HG03025 (cell line): ENCODE results near the gene COL19A1.
"Not testable (repeated sequence)": the region's sequence is repeated elsewhere in the genome, so short reads cannot be mapped to it uniquely, and the experiment has no call there.

Experiments
- ATAC-seq: cut with Tn5 transposase; IDR thresholded peaks from one replicate; pipeline ENCODE4 v1.9.1; 2021; ENCODE audit warnings: mild to moderate bottlenecking, moderate library complexity; ENCODE audit not compliant: unreplicated experiment, low FRiP score

The COL19A1 gene

DNA sequence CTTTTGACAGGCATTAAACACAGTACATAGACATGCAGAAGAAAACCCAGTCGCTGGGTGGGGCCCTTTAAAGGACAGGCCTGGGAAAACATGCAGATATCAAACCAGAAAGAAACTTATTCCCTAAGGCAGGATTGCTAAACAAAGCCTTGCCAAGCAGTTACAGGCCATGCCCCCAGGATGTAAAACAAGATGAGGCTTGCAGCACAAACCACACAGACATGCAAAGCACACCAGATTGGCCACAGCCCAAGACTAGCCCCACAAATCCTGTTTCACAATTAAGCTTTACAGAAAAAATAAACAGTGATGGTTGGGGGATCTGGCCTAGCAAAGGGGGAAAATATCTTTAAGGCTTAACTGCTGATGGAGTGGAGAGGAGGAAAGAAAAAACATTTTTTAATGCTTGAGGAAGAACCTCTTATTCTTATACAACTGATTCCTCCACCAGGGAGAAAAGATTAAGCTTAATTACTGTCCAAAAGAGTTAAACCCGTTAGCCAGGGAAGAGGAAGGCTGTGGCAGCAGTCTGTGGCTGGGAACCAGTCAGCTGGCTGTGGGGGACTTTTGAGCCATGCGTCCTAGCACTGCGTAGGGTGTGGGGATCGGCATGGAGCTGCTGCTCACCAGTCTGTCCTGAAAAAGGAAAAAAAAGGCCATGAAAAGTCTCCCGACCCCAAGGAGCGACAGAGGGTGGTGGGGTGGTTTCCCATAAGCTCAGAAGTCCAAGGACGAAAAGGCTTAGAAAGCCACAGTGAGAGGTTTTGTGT is 28.4 kb downstream of the COL19A1 start:
- ATAC-seq: no peak

- no peak for ATAC-seq
Observed at GRCh38 chr6:69895396-69895795, 29.0 kb downstream of the COL19A1 start.

DNA sequence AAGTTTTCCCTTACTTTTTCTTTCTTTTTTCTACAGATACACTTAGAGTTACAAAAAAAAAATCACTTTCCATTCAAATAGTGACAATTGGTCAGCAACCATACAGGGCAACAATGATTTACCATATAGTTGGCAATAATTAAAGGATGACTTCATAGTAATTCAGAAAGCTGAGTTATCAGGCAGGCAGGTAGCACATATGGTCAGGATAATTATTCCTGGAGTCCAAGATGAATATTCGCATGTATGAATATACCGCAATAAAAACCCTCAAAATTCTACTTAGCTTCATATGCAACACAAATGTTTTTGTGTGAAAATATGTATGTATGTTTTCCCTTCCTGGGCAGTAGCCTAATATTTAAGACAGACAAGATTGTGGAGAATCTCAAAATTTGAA is 34.5 kb downstream of the COL19A1 start:
- no peak for ATAC-seq

DNA sequence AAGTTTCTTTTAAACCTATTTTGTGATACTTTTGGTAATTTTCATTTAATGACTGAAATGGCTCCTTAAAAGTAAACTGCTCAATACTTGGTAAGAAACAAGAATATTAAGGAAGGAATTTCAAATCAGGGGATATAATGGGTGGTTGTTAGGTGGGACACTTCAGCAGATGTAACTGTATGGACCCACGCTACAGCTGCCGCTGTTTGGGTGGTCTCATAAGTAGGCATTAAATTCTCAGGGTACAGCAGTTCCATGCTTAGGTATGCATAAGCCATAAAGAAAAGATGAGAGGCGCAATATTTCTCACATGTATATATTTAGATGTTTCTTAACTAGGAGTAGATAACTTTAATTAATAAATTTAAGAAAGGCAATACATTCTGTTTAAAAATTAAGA is 35.0 kb downstream of the COL19A1 start:
- no peak for ATAC-seq

GRCh38 chr6:69907981-69908498 is 41.7 kb downstream of the COL19A1 start:
- ATAC-seq: no peak

GRCh38 chr6:69913361-69913760 is 47.0 kb downstream of the COL19A1 start:
- ATAC-seq: no peak

- ATAC-seq: no peak
Observed at GRCh38 chr6:69914015-69914485, 47.7 kb downstream of the COL19A1 start.

DNA sequence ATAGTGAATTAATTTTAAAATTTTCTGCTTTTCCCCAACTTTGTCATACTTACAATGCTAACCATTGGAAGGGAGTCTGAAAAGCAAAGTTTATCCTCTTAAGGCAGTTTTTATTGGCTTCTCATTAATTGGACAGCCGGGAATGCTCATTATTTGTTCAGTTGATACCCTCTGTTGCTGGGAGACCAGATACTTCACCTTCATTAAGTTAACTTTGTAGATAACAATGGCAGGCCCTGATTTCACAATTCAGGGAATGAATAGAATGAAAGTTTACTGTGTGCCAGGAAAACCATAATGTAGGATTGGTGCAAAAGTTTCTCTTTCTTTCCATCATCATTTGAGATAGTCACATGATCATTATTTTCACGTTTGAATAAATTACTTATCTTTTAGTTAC is 49.0 kb downstream of the COL19A1 start:
- no peak for ATAC-seq

GRCh38 chr6:69917834-69918233 is 51.5 kb downstream of the COL19A1 start:
- ATAC-seq: no peak

GRCh38 chr6:69918813-69919475 is 52.6 kb downstream of the COL19A1 start:
- ATAC-seq: no peak

- not testable (repeated sequence) for ATAC-seq
Observed at GRCh38 chr6:69921066-69921465, 54.7 kb downstream of the COL19A1 start.

GRCh38 chr6:69921611-69922010 is 55.3 kb downstream of the COL19A1 start:
- ATAC-seq: not testable (repeated sequence)

GRCh38 chr6:69926745-69927144 is 60.4 kb downstream of the COL19A1 start:
- ATAC-seq: no peak

GRCh38 chr6:69933239-69933638 is 66.9 kb downstream of the COL19A1 start:
- no peak for ATAC-seq

GRCh38 chr6:69935079-69935478 is 68.7 kb downstream of the COL19A1 start:
- no peak for ATAC-seq

- no peak for ATAC-seq
Observed at GRCh38 chr6:69936674-69937363, 70.5 kb downstream of the COL19A1 start.

- no peak for ATAC-seq
Observed at GRCh38 chr6:69937402-69938136, 71.2 kb downstream of the COL19A1 start.

DNA sequence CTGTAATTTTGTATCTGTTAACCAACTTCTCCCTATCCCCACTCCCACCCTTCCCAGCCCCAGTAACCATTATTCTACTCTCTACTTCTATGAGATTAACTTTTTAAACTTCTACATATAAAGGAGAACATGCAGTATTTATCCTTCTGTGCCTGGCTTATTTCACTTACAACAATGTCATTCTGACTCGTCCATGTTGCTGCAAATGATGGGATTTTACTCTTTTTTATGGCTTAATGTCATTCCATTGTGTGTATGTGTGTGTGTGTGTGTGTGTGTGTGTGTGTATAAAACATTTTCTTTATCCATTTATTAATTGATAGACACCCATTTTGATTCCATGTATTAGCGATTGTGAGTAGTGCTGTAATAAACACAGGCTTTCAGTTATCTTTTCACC is 76.1 kb downstream of the COL19A1 start:
- no peak for ATAC-seq

- ATAC-seq: no peak
Observed at GRCh38 chr6:69945192-69945591, 78.8 kb downstream of the COL19A1 start.

- no peak for ATAC-seq
Observed at GRCh38 chr6:69948479-69949114, 82.2 kb downstream of the COL19A1 start.
